ENCODE results near the gene MLPH.
A peak's percentile ranks its signal among the peaks of the same experiment; 100 is the strongest.

The MLPH gene

GRCh38 chr2:237598468-237599208, 111.6 kb downstream of the MLPH start:
- DNase-seq (ENCODE audit: low read depth in 2 of 3, low spot score in 1 of 3) = no peak

DNA sequence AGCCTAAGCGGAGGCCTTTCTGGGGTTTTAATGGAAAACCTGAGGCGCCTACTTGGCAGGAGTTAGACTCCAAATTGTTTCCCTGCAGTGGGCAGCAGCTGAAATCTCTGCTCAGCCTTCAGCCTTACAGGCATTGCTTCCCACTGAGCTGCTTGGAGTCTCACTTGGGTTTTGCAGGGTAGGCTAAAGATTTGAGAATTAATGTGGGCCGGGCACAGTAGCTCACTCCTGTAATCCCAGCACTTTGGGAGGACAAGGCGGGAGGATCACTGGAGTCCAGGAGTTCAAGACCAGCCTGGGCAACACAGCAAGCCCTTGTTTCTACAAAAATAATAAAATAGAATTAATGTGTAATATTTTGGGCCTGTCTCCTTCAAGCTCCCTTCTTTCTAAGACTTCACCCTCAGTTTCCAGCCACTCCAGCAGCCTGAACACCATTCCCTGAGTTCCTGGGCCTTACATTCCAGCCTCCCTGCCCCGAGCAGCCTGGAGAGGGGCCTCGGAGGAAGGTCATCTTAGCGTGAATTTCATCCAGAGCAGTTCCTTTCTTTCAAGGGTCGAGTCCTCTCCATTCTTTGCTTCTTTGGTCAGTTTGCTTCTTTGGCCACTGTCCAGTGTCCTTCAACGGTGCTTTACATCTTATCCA, 112.5 kb downstream of the MLPH start:
- DNase-seq (ENCODE audit: low read depth in 2 of 3, low spot score in 1 of 3) = no peak

GRCh38 chr2:237600205-237600846, 113.3 kb downstream of the MLPH start:
- no peak for DNase-seq (ENCODE audit: low read depth in 2 of 3, low spot score in 1 of 3)

DNA sequence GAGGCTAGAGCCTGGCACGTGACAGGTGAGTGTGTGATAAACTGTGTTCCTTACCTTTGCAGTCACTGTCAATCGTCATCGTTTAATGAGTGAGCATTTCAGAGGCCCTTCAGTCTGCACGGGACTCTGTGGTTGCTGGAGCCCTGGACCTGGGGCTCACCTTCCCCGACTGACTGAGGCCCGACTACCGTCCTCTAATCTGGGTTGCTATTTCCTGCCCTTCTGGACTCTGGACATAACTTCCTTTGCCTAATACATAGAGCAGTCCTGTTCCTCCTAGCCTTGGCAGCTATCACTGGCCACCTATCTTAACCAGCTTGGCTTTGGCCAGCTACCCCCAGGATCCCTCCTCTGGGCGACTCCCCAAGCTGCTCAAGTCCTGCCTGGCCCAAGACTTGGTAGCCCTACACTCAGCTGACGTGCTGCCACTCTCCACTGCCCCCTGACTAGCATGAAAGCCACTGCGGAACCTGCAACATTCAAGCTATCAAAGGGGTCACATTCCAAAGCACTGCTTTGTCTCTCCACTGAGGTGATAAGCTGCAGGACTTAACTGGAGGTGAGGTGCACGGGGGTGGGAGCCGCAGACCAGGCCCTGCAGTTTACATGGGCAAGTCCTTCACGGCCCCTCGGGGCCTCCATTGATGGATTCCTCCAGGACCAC, 114.5 kb downstream of the MLPH start:
- no peak for DNase-seq (ENCODE audit: low read depth in 2 of 3, low spot score in 1 of 3)

- no peak for DNase-seq (ENCODE audit: low read depth in 2 of 3, low spot score in 1 of 3)
Measured at GRCh38 chr2:237602409-237602808, 115.4 kb downstream of the MLPH start.

DNA sequence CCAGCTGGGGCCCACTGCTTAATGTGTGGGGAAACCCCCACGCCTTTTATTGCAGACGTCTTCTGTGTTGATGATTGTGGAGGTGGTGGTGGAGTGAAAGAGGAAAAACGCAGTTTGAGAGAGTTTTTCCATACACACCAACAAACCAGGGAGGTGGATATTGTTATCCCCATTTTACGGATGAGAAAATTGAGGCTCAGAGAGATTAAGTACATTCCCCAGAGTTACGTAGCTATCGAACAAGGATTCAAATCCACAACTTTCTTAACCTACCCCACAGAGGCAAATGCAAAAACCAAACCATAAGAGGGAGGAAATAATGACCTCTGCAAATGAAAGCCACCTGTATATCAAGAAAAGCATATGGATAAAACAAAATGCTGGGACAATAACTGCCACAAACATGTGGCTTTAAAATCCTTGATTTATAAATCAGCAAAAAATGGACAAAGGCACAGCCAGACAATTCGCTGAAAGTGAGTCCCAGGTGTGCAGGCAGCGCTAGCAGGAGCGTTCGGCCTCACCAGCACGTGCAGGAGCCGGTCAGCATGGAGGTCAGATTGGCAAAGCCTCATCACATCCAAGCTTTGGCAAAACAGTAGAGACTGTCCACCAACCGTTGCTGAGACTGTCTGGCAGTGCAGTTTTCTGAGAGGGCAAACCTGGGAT, 116.1 kb downstream of the MLPH start:
- no peak for DNase-seq (ENCODE audit: low read depth in 2 of 3, low spot score in 1 of 3)

DNA sequence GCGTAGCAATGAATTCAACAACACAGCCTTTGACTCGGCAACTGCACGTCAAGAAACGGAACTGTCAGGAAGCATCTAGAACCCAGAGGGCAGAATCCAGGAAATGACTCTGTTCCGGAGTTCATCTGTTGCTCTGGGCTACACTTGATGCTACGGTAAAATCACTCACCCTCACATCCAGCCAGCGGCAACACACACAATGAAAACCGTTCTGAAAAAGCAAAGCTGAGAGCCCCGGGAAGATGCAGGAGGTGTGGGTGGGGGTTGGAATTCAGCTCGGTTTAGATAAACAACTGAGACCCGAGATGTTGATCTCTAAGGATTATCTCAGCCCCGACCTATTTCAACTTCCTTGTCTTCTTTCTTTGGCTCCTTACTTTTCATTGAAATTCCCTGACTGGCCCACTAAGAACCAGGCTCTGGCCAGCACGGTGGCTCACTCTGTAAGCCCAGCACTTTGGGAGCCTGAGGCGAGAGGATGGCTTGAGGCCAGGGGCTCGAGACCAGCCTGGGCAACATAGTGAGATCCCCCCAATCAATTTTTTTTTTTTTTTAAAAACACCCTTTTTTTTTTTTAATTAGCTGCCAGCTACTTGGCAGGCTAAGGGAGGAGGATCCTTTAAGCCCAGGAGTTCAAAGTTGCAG, 116.8 kb downstream of the MLPH start:
- peak in 2 of 3 donors; percentile 23 to 31 for DNase-seq (ENCODE audit: low read depth in 2 of 3, low spot score in 1 of 3)

GRCh38 chr2:237604391-237604790, 117.3 kb downstream of the MLPH start:
- no peak for DNase-seq (ENCODE audit: low read depth in 2 of 3, low spot score in 1 of 3)

Measured in stimulated activated CD4-positive, alpha-beta T cell treated with anti-CD3 and anti-CD28 coated beads, Interleukin-12 subunit alpha, Interleukin-12 subunit beta, amount 100 ng/mL, for 48 hours (primary cell).